GM12878 (cell line): ENCODE data around the gene PEX1. TPM values are rescaled to one million over a fixed set of nuclear protein-coding genes. Genes with fewer than 3 reads are reported as not detected.

Source experiments
- ATAC-seq: fragments of 200-7000 bp; cut with Tn5 transposase; 3 replicates; pipeline ENCODE4 v1.9.1; 2020; ENCODE audit warnings: mild to moderate bottlenecking, moderate library complexity
- BruUV-seq: library from RNA; stranded (reverse); fragments of 400-500 nt; replicated peaks from 2 replicates; lab custom pipeline; 2021; lab: Mats Ljungman, UMichigan
- CTCF ChIA-PET: fragments of 300-600 bp; sonication (Branson Sonifier 250); formaldehyde crosslinking; extraction: SDS; loops from one replicate; lab custom pipeline; 2021; ENCODE audit warnings: inconsistent platforms; lab: Yijun Ruan, JAX
- POLR2A ChIA-PET: fragments of 350-600 bp; formaldehyde crosslinking; extraction: SDS; loops from one replicate; lab custom pipeline; 2021; ENCODE audit warnings: inconsistent platforms; lab: Charles Lee
- RAD21 ChIA-PET: fragments of 300-600 bp; sonication (Branson Sonifier 250); formaldehyde crosslinking; loops from one replicate; lab custom pipeline; 2023; ENCODE audit warnings: antibody characterized with exemption; ENCODE audit not compliant: unreplicated experiment; lab: Charles Lee
- SMC1A ChIA-PET: fragments of 300-600 bp; sonication (Branson Sonifier 250); formaldehyde crosslinking; loops from one replicate; lab custom pipeline; 2023; ENCODE audit not compliant: unreplicated experiment, uncharacterized antibody; lab: Charles Lee
- DNase-seq: peaks from one replicate; pipeline ENCODE4 v3.0.0-alpha.2; 2011; ENCODE audit warnings: low read depth, low spot score
- FAIRE-seq: peaks from 3 replicates; lab custom pipeline; 2011; peaks lifted over from hg19 to GRCh38; lab: Jason Lieb, UNC
- H2AFZ ChIP-seq: 2 replicates; pipeline ENCODE4 v1.6.0; 2011; ENCODE audit warnings: low read depth, low read length, control low read depth; ENCODE audit not compliant: control insufficient read depth
- H3K27ac ChIP-seq: 2 replicates; pipeline ENCODE4 v1.5.1; 2011; ENCODE audit warnings: control low read depth; ENCODE audit not compliant: control insufficient read depth, insufficient read depth
- H3K27me3 ChIP-seq, 2 experiments: replicated peaks in 1 of 2; 2 replicates each; pipeline versions ENCODE4 v1.6.0 to v1.6.1; 2011; ENCODE audit warnings: low read length in 1 of 2; ENCODE audit not compliant: control insufficient read depth in 2 of 2, insufficient read depth in 2 of 2
- H3K36me3 ChIP-seq, 2 experiments: 2 replicates each; pipeline ENCODE4 v1.5.1; 2011; ENCODE audit warnings: low read length in 1 of 2; ENCODE audit not compliant: control insufficient read depth in 2 of 2, insufficient read depth in 2 of 2
- H3K4me1 ChIP-seq: 2 replicates; pipeline ENCODE4 v1.6.1; 2011; ENCODE audit warnings: mild to moderate bottlenecking, low read length, moderate library complexity, mixed read lengths; ENCODE audit not compliant: control insufficient read depth, insufficient read depth
- H3K4me2 ChIP-seq: 2 replicates; pipeline ENCODE4 v1.6.0; 2011; ENCODE audit warnings: control low read depth; ENCODE audit not compliant: control insufficient read depth, insufficient read depth
- H3K4me3 ChIP-seq: fragments of 200-600 bp; sonication (generic); 2 replicates; pipeline ENCODE4 v1.5.1; 2016
- H3K79me2 ChIP-seq: 2 replicates; pipeline ENCODE4 v1.6.0; 2011; ENCODE audit warnings: low read length; ENCODE audit not compliant: control insufficient read depth, insufficient read depth
- H3K9ac ChIP-seq: 2 replicates; pipeline ENCODE4 v1.8.0; 2011; ENCODE audit warnings: low read length, control low read depth, mixed read lengths; ENCODE audit not compliant: control insufficient read depth, insufficient read depth
- H3K9me3 ChIP-seq: replicated peaks from 3 replicates; pipeline ENCODE4 v1.5.1; 2011; ENCODE audit warnings: mild to moderate bottlenecking, low read length; ENCODE audit not compliant: control insufficient read depth, insufficient read depth
- H4K20me1 ChIP-seq: 2 replicates; pipeline ENCODE4 v1.6.0; 2011; ENCODE audit not compliant: control insufficient read depth, insufficient read depth
- ATF3 ChIP-seq: IDR thresholded peaks from 2 replicates; pipeline ENCODE4 v1.6.1; 2011; ENCODE audit warnings: low read depth, mild to moderate bottlenecking, low read length, moderate library complexity, borderline replicate concordance; ENCODE audit errors: extremely low read depth
- BACH1 ChIP-seq: fragments of 450-650 bp; IDR thresholded peaks from 2 replicates; pipeline ENCODE4 v1.6.1; 2017; ENCODE audit warnings: mild to moderate bottlenecking, borderline replicate concordance
- BMI1 ChIP-seq: fragments of 450-650 bp; IDR thresholded peaks from 2 replicates; pipeline ENCODE4 v1.6.1; 2016; ENCODE audit warnings: mild to moderate bottlenecking, moderate library complexity, borderline replicate concordance
- FOS ChIP-seq: IDR thresholded peaks from 3 replicates; pipeline ENCODE4 v1.6.1; 2011; ENCODE audit warnings: borderline replicate concordance; ENCODE audit not compliant: insufficient read length; ENCODE audit errors: extremely low read depth
- HDAC6 ChIP-seq: fragments of 200-600 bp; sonication (generic); IDR thresholded peaks from one replicate; pipeline ENCODE4 v1.8.0; 2017; ENCODE audit warnings: antibody characterized with exemption; ENCODE audit not compliant: unreplicated experiment
- MTA3 ChIP-seq: IDR thresholded peaks from 2 replicates; pipeline ENCODE4 v1.6.1; 2012; ENCODE audit warnings: low read length, inconsistent platforms, borderline replicate concordance
- NFIC ChIP-seq: IDR thresholded peaks from 2 replicates; pipeline ENCODE4 v1.6.1; 2012; ENCODE audit warnings: low read depth, mild to moderate bottlenecking, inconsistent platforms, low read length, moderate library complexity
- NR2C1 ChIP-seq: fragments of 450-650 bp; IDR thresholded peaks from 2 replicates; pipeline ENCODE4 v1.6.1; 2017; ENCODE audit warnings: antibody characterized with exemption, mild to moderate bottlenecking, moderate library complexity
- NR2F1 ChIP-seq: fragments of 450-650 bp; conservative IDR thresholded peaks from 2 replicates; pipeline ENCODE4 v1.6.1; 2017; ENCODE audit warnings: mild to moderate bottlenecking
- POLR2A ChIP-seq: IDR thresholded peaks from 2 replicates; pipeline ENCODE4 v1.6.1; 2011; ENCODE audit warnings: low read depth, mild to moderate bottlenecking, low read length
- RAD51 ChIP-seq: fragments of 450-650 bp; IDR thresholded peaks from 2 replicates; pipeline ENCODE4 v1.6.1; 2016; ENCODE audit warnings: moderate library complexity, mild to moderate bottlenecking, inconsistent platforms
- SMAD1 ChIP-seq: fragments of 450-650 bp; IDR thresholded peaks from 2 replicates; pipeline ENCODE4 v1.6.1; 2018; ENCODE audit warnings: mild to moderate bottlenecking, low read depth; ENCODE audit not compliant: partially characterized antibody
- SMARCA5 ChIP-seq: fragments of 450-650 bp; IDR thresholded peaks from 2 replicates; pipeline ENCODE4 v1.6.1; 2017; ENCODE audit warnings: mild to moderate bottlenecking
- SUPT20H ChIP-seq: IDR thresholded peaks from 2 replicates; pipeline ENCODE4 v1.6.1; 2011; ENCODE audit warnings: low read depth, mild to moderate bottlenecking, low read length, moderate library complexity, borderline replicate concordance; ENCODE audit not compliant: control insufficient read depth
- YY1 ChIP-seq: IDR thresholded peaks from 2 replicates; pipeline ENCODE4 v1.6.1; 2011; ENCODE audit warnings: low read depth, mild to moderate bottlenecking, low read length
- WGBS: methylation state at CpG from one replicate; pipeline ENCODE4 v1.1.6; 2016; ENCODE audit warnings: low lambda C conversion rate; ENCODE audit not compliant: insufficient replicate concordance, insufficient coverage; ENCODE audit errors: missing lambda C conversion rate; 5-methylcytosine and 5-hydroxymethylcytosine counted together
- in situ Hi-C: fragments of 300-500 bp; cut with MboI; formaldehyde crosslinking; loops from 9 replicates; pipeline ENCODE4 v1.14.3; 2018; ENCODE audit warnings: mixed read lengths
- intact Hi-C: fragments of 100-400 bp; cut with micrococcal nuclease; formaldehyde crosslinking; loops from one replicate; pipeline ENCODE4 v1.14.2; 2022; ENCODE audit not compliant: unreplicated experiment
- polyA plus RNA-seq, 11 experiments: library from polyadenylated mRNA; depleted of rRNA in 4 of 11; unstranded in 6 of 11; stranded (reverse) in 5 of 11; fragments of >200 nt; fragmentation: Nextera tagmentation in 4 of 11; fragmentation: Illumina TruSeq in 1 of 11; extraction: Ambion mirVana in 4 of 11; extraction: Trizol in 1 of 11; gene quantifications; 1 replicate in 1 of 11; 2 replicates in 10 of 11; pipeline versions ENCODE4 v1.2.1 to v1.2.3, GENCODE V29; 2011 to 2016; ENCODE audit warnings: inconsistent platforms in 2 of 11, missing spikeins in 2 of 11, low read depth in 1 of 11
- total RNA-seq, 4 experiments: library from RNA; depleted of rRNA in 3 of 4; stranded (reverse); fragments of >200 nt in 3 of 4; fragmentation: Illumina TruSeq in 1 of 4; extraction: Trizol in 1 of 4; gene quantifications; 2 replicates each; pipeline versions ENCODE4 v1.2.1 to v1.2.3, GENCODE V29; 2013 to 2021
- TF ChIP-seq, protein P1 (sequence below): IDR thresholded peaks from 2 replicates; pipeline ENCODE4 v1.6.1; 2012; ENCODE audit warnings: low read depth, low read length, improper control_type of control experiment
- TF ChIP-seq, protein P2 (sequence below): fragments of 450-650 bp; IDR thresholded peaks from 2 replicates; pipeline ENCODE4 v1.6.1; 2017; ENCODE audit warnings: borderline replicate concordance
- TF ChIP-seq, protein P3 (sequence below): IDR thresholded peaks from 2 replicates; pipeline ENCODE4 v1.6.1; 2012; ENCODE audit warnings: low read length, inconsistent platforms
- TF ChIP-seq, protein P4 (sequence below): IDR thresholded peaks from 2 replicates; pipeline ENCODE4 v1.6.1; 2012; ENCODE audit warnings: low read depth, low read length, improper control_type of control experiment

Gene PEX1
- total and polyA plus RNA-seq, 10 of the 15 experiments (the other 5 are each of a cell fraction or from before 2014, with no cell fraction given), result 6.7 to 22.9 (median 15.4) TPM

DNA sequence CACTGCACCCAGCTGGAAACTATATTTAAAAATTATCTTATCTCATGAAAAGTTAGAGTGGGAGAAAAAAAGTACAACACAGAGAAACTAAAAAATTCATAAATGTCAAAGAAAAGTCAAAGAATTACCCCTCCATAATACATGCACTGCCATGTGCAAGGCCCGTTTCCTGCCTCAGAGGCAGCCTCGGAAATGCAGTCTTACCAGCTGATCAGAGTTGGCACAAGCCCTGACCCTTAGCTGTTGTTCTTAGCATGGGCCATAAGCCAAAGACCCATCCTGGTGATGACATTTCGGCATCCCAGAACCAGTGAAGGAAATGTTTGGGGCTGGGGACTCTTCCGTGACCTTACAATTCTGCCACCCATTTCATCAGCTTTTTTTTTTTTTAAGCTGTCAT, 21.9 kb upstream of the PEX1 start:
- Histone ChIP-seq H3K4me1 (no peaks in the 10 kb centered on the region), H3K9ac (no peak overlapping the region), H4K20me1 (no peaks in the 10 kb centered on the region), H3K4me2 (no peak overlapping the region), H3K9me3 (no peaks in the 10 kb centered on the region), H2AFZ (no peak overlapping the region), H3K79me2 (no peaks in the 10 kb centered on the region)
- SMC1A ChIA-PET, result no interaction called here
- no TSS peak for BruUV-seq
- WGBS, result 77% methylated on average over 4 of the region's 4 CpGs
- TF ChIP-seq, protein P1, sequence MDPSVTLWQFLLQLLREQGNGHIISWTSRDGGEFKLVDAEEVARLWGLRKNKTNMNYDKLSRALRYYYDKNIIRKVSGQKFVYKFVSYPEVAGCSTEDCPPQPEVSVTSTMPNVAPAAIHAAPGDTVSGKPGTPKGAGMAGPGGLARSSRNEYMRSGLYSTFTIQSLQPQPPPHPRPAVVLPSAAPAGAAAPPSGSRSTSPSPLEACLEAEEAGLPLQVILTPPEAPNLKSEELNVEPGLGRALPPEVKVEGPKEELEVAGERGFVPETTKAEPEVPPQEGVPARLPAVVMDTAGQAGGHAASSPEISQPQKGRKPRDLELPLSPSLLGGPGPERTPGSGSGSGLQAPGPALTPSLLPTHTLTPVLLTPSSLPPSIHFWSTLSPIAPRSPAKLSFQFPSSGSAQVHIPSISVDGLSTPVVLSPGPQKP, result no peak
- TF ChIP-seq SUPT20H, result no peak
- TF ChIP-seq, protein P2, sequence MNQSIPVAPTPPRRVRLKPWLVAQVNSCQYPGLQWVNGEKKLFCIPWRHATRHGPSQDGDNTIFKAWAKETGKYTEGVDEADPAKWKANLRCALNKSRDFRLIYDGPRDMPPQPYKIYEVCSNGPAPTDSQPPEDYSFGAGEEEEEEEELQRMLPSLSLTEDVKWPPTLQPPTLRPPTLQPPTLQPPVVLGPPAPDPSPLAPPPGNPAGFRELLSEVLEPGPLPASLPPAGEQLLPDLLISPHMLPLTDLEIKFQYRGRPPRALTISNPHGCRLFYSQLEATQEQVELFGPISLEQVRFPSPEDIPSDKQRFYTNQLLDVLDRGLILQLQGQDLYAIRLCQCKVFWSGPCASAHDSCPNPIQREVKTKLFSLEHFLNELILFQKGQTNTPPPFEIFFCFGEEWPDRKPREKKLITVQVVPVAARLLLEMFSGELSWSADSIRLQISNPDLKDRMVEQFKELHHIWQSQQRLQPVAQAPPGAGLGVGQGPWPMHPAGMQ, result no peak
- TF ChIP-seq, protein P3, sequence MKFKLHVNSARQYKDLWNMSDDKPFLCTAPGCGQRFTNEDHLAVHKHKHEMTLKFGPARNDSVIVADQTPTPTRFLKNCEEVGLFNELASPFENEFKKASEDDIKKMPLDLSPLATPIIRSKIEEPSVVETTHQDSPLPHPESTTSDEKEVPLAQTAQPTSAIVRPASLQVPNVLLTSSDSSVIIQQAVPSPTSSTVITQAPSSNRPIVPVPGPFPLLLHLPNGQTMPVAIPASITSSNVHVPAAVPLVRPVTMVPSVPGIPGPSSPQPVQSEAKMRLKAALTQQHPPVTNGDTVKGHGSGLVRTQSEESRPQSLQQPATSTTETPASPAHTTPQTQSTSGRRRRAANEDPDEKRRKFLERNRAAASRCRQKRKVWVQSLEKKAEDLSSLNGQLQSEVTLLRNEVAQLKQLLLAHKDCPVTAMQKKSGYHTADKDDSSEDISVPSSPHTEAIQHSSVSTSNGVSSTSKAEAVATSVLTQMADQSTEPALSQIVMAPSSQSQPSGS, result no peak
- TF ChIP-seq HDAC6, result no peak
- no peak for TF ChIP-seq MTA3
- TF ChIP-seq, protein P4, sequence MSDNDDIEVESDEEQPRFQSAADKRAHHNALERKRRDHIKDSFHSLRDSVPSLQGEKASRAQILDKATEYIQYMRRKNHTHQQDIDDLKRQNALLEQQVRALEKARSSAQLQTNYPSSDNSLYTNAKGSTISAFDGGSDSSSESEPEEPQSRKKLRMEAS, result no peak
- TF ChIP-seq SMARCA5, result no peak
- no peak for TF ChIP-seq BMI1
- no peak for TF ChIP-seq ATF3
- no peak for TF ChIP-seq POLR2A
- TF ChIP-seq FOS, result no peak
- TF ChIP-seq YY1, result no peak
- TF ChIP-seq BACH1, result no peak
- no peak for TF ChIP-seq NR2C1
- no peak for TF ChIP-seq NR2F1
- TF ChIP-seq SMAD1, result no peak
- TF ChIP-seq RAD51, result no peak
- TF ChIP-seq NFIC, result no peak
- TF ChIP-seq, all 136 proteins: peak for 0
- POLR2A ChIA-PET, result interaction anchor here (0.6 kb wide), 1 partner anchor 23 kb away, joined by 3 read pairs; no protein-coding TSS in a partner anchor
- in situ Hi-C loops (no loop called here), intact Hi-C loops (no loop called here)
- Histone ChIP-seq H3K36me3 (no peaks in the 10 kb centered on the region), H3K4me3 (no peak overlapping the region), H3K27ac (no peak overlapping the region), H3K27me3 (no peaks in the 10 kb centered on the region)
- ATAC-seq, result no peak
- no peak for DNase-seq
- CTCF ChIA-PET, result no interaction called here
- no peak for FAIRE-seq
- RAD21 ChIA-PET, result no interaction called here
